CD4-positive, alpha-beta T cell treated with Interferon alpha-2 for 1 hour (primary cell): ENCODE results near the gene SMYD2.

ENCODE experiments used
- DNase-seq, 2 donors: peaks; one replicate each; pipeline ENCODE4 v3.0.0-alpha.2; 2020 to 2022

Gene SMYD2

GRCh38 chr1:214303141-214303930 is 22.4 kb downstream of the SMYD2 start:
- no peak for DNase-seq

GRCh38 chr1:214305164-214305751 is 24.3 kb downstream of the SMYD2 start:
- no peak for DNase-seq

GRCh38 chr1:214306269-214306668 is 25.3 kb downstream of the SMYD2 start:
- DNase-seq = no peak

GRCh38 chr1:214310010-214310409 is 29.1 kb downstream of the SMYD2 start:
- DNase-seq = no peak

GRCh38 chr1:214310777-214311690 is 30.1 kb downstream of the SMYD2 start:
- peak in 1 of 2 donors; percentile 28 for DNase-seq

- DNase-seq = no peak
Observed at GRCh38 chr1:214312530-214313051, 31.6 kb downstream of the SMYD2 start.

- DNase-seq = no peak
Observed at GRCh38 chr1:214314178-214314843, 33.4 kb downstream of the SMYD2 start.

- no peak for DNase-seq
Observed at GRCh38 chr1:214316593-214316992, 35.6 kb downstream of the SMYD2 start.

- DNase-seq = no peak
Observed at GRCh38 chr1:214317300-214317699, 36.3 kb downstream of the SMYD2 start.

- DNase-seq = no peak
Observed at GRCh38 chr1:214317734-214318133, 36.8 kb downstream of the SMYD2 start.

- no peak for DNase-seq
Observed at GRCh38 chr1:214318356-214318755, 37.4 kb downstream of the SMYD2 start.

GRCh38 chr1:214318956-214319736 is 38.2 kb downstream of the SMYD2 start:
- DNase-seq = no peak

GRCh38 chr1:214319938-214320337 is 39.0 kb downstream of the SMYD2 start:
- no peak for DNase-seq

- no peak for DNase-seq
Observed at GRCh38 chr1:214321705-214322453, 40.9 kb downstream of the SMYD2 start.

GRCh38 chr1:214324896-214325800 is 44.2 kb downstream of the SMYD2 start:
- DNase-seq = no peak

- DNase-seq = no peak
Observed at GRCh38 chr1:214326406-214326805, 45.4 kb downstream of the SMYD2 start.

- no peak for DNase-seq
Observed at GRCh38 chr1:214327514-214327913, 46.6 kb downstream of the SMYD2 start.

GRCh38 chr1:214328770-214329469 is 48.0 kb downstream of the SMYD2 start:
- peak; percentile 71 to 82 for DNase-seq
